Measurements from ENCODE around the gene ENO3.

ENO3 gene

GRCh38 chr17:4937553-4937952, 13.4 kb upstream of the ENO3 start:
- no peak for DNase-seq (ENCODE audit: low read depth in 2 of 2)

- no peak for DNase-seq (ENCODE audit: low read depth in 2 of 2)
Measured at GRCh38 chr17:4938069-4938491, 12.8 kb upstream of the ENO3 start.

GRCh38 chr17:4938688-4939545, 12.0 kb upstream of the ENO3 start:
- no peak for DNase-seq (ENCODE audit: low read depth in 2 of 2)

GRCh38 chr17:4939546-4939795, 11.4 kb upstream of the ENO3 start:
- no peak for DNase-seq (ENCODE audit: low read depth in 2 of 2)

- DNase-seq (ENCODE audit: low read depth in 2 of 2): peak; percentile 91 to 93
Measured at GRCh38 chr17:4939796-4940554, 10.9 kb upstream of the ENO3 start, which contains the start of the genes RNF167 and SLC25A11. Gene RNF167 (plus strand): TSS chr17:4940268. CDS start chr17:4940910, 642 bp downstream. Gene SLC25A11 (minus strand): TSS chr17:4940046. CDS start chr17:4939910, 136 bp downstream.

- no peak for DNase-seq (ENCODE audit: low read depth in 2 of 2)
Measured at GRCh38 chr17:4940555-4941318, 10.2 kb upstream of the ENO3 start.

GRCh38 chr17:4941319-4941610, 9.7 kb upstream of the ENO3 start:
- no peak for DNase-seq (ENCODE audit: low read depth in 2 of 2)

- no peak for DNase-seq (ENCODE audit: low read depth in 2 of 2)
Measured at GRCh38 chr17:4942760-4943508, 8.0 kb upstream of the ENO3 start.

GRCh38 chr17:4944163-4944553, 6.8 kb upstream of the ENO3 start:
- DNase-seq (ENCODE audit: low read depth in 2 of 2): peak in 1 of 2 experiments; percentile 58

GRCh38 chr17:4944554-4945175, 6.3 kb upstream of the ENO3 start:
- DNase-seq (ENCODE audit: low read depth in 2 of 2): peak in 1 of 2 experiments; percentile 42

GRCh38 chr17:4945176-4945943, 5.6 kb upstream of the ENO3 start:
- peak; percentile 74 to 87 for DNase-seq (ENCODE audit: low read depth in 2 of 2)

- no peak for DNase-seq (ENCODE audit: low read depth in 2 of 2)
Measured at GRCh38 chr17:4945944-4946280, 5.0 kb upstream of the ENO3 start.

- DNase-seq (ENCODE audit: low read depth in 2 of 2): no peak
Measured at GRCh38 chr17:4946312-4946976, 4.5 kb upstream of the ENO3 start.

GRCh38 chr17:4947010-4947410, 3.9 kb upstream of the ENO3 start:
- no peak for DNase-seq (ENCODE audit: low read depth in 2 of 2)

GRCh38 chr17:4947411-4948165, 3.3 kb upstream of the ENO3 start:
- DNase-seq (ENCODE audit: low read depth in 2 of 2): peak in 1 of 2 experiments; percentile 66

- peak; percentile 86 to 88 for DNase-seq (ENCODE audit: low read depth in 2 of 2)
Measured at GRCh38 chr17:4948166-4948930, 2.6 kb upstream of the ENO3 start, which contains the start of gene PFN1. Gene PFN1 (minus strand): TSS chr17:4948530. CDS start chr17:4948394, 136 bp downstream.

GRCh38 chr17:4948931-4949320, 2.0 kb upstream of the ENO3 start:
- peak; percentile 60 to 64 for DNase-seq (ENCODE audit: low read depth in 2 of 2)

GRCh38 chr17:4949321-4950074, 1.4 kb upstream of the ENO3 start:
- DNase-seq (ENCODE audit: low read depth in 2 of 2): peak in 1 of 2 experiments; percentile 81

All from stimulated activated CD4-positive, alpha-beta T cell treated with anti-CD3 and anti-CD28 coated beads, Interleukin-12 subunit alpha, Interleukin-12 subunit beta, amount 100 ng/mL, for 24 hours (primary cell).